DOHH2 (cell line): ENCODE measurements around the gene NKX1-2.

Source experiments
- EZH2phosphoT487 ChIP-seq: fragments of 200-600 bp; sonication (generic); IDR thresholded peaks from 2 replicates; pipeline ENCODE4 v1.6.1; 2017; ENCODE audit warnings: borderline replicate concordance, mild to moderate bottlenecking, antibody characterized with exemption, low read length, moderate library complexity, mixed read lengths
- TF ChIP-seq, protein P1 (sequence below): fragments of 200-600 bp; sonication (generic); IDR thresholded peaks from one replicate; pipeline ENCODE4 v1.5.1; 2014; ENCODE audit warnings: antibody characterized with exemption, mild to moderate bottlenecking, low read depth, low read length; ENCODE audit not compliant: poor library complexity, severe bottlenecking

DNA sequence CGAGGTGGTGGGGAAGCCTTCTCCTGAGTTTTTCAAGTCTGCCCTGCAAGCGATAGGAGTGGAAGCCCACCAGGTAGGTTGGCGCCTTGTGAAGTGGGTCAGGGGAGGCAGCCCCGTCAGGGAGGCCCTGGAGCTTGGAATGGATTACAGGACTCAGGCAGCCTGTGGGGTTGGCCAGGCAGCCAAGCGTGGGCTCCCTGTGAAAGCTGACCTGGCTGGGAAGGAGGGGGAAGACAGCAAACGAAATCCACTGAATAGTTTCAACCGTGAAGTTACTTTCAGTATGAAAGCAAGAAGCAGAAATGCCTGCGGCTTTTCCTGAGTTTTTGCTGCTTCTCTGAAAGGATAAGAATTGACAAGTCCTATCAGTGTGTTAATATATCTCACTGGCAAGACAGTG lies 48.2 kb upstream of the NKX1-2 start:
- TF ChIP-seq, protein P1, sequence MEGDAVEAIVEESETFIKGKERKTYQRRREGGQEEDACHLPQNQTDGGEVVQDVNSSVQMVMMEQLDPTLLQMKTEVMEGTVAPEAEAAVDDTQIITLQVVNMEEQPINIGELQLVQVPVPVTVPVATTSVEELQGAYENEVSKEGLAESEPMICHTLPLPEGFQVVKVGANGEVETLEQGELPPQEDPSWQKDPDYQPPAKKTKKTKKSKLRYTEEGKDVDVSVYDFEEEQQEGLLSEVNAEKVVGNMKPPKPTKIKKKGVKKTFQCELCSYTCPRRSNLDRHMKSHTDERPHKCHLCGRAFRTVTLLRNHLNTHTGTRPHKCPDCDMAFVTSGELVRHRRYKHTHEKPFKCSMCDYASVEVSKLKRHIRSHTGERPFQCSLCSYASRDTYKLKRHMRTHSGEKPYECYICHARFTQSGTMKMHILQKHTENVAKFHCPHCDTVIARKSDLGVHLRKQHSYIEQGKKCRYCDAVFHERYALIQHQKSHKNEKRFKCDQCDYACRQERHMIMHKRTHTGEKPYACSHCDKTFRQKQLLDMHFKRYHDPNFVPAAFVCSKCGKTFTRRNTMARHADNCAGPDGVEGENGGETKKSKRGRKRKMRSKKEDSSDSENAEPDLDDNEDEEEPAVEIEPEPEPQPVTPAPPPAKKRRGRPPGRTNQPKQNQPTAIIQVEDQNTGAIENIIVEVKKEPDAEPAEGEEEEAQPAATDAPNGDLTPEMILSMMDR = no peak
- no peak for TF ChIP-seq EZH2phosphoT487
